ENCODE results near the gene BUD13.

GRCh38 chr11:116774661-116775060, 1.9 kb upstream of the BUD13 start:
- no peak for TF ChIP-seq CTCF (IDR thresholded peaks at IDR 0.05 in 8 of 11, conservative IDR thresholded peaks at IDR 0.05 in 3 of 11)
- TF ChIP-seq POLR2AphosphoS5 (IDR thresholded peaks at IDR 0.05) = no peak
- TF ChIP-seq POLR2A (IDR thresholded peaks at IDR 0.05) = no peak
